ENCODE measurements around the gene AGBL4. TPM values are rescaled to one million over a fixed set of nuclear protein-coding genes. Genes with fewer than 3 reads are reported as not detected.
A peak's percentile ranks its signal among the peaks of the same experiment; 100 is the strongest.

AGBL4 gene
- total RNA-seq, 1 experiment from 2014 or later: 0.33 TPM

DNA sequence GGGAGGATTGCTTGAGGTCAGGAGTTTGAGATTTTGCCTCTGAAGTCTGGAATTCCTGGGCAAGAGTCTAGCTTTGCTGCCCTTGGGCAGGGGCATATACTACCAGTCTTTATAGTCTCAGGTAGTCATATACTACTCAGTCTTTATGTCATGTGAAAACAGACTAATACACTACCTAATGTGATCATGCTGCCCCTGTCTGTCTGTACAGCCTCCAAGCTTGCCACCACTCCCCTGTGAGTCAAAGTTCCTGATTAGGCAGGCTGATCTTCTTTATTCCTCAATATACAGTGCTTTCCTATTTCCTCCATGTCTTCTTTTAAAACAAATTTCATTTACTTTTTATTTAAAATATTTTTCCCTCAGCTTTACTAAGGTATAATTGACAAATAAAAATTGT, 1141.7 kb downstream of the AGBL4 start:
- intact Hi-C loops (cut with micrococcal nuclease): no loop called here
- Histone ChIP-seq H3K4me1 (ENCODE audit: insufficient read depth, low read length) (peaks cover 18% of the 10 kb centered on the region), H3K4me3 (ENCODE audit: low read length) (no peak overlapping the region), H3F3A (ENCODE audit: low read length, unreplicated experiment) (no peaks in the 10 kb centered on the region), H3K9me3 (ENCODE audit: low read length) (no peaks in the 10 kb centered on the region), H3K9ac (ENCODE audit: low read length) (no peak overlapping the region), H3K27me3 (ENCODE audit: low read length) (no peaks in the 10 kb centered on the region), H2AFZ (ENCODE audit: low read length) (no peak overlapping the region), H3K9me2 (replicated peaks; ENCODE audit: low read length) (no peaks in the 10 kb centered on the region), H4K20me1 (ENCODE audit: low read length) (no peaks in the 10 kb centered on the region), H3K4me2 (ENCODE audit: low read length) (no peak overlapping the region), H3K36me3 (ENCODE audit: low read depth, low read length) (no peaks in the 10 kb centered on the region), H3K79me2 (ENCODE audit: low read length) (no peaks in the 10 kb centered on the region), H3K27ac (ENCODE audit: low read length) (no peak overlapping the region)
- POLR2A ChIA-PET (ENCODE audit: unreplicated experiment): no interaction called here
- no TSS peak for BruUV-seq (replicated peaks)
- DNase-seq: no peak
- no peak for TF ChIP-seq EZH2phosphoT487 (IDR thresholded peaks at IDR 0.05; ENCODE audit: borderline replicate concordance, low read length)
- no peak for TF ChIP-seq EZH2 (IDR thresholded peaks at IDR 0.05; ENCODE audit: low read length, unreplicated experiment)
- no peak for TF ChIP-seq CTCF (conservative IDR thresholded peaks at IDR 0.05; ENCODE audit: low read depth, low read length)
- CTCF ChIA-PET: no interaction called here
- ATAC-seq: no peak

- peak overlapping the region; percentile 49; the same call in 1 of the 2 replicates for H3K4me3 ChIP-seq (ENCODE audit: low read length)
- DNase-seq: peak; percentile 93
- ATAC-seq: peak; percentile 99
- H3K27me3 ChIP-seq (ENCODE audit: low read length): no peaks in the 10 kb centered on the region
- intact Hi-C loops (cut with micrococcal nuclease): loop anchor here (2.0 kb wide), 1 partner anchor 52 kb away; no protein-coding TSS in a partner anchor
- no peaks in the 10 kb centered on the region for H3K79me2 ChIP-seq (ENCODE audit: low read length)
- H3K9me2 ChIP-seq (replicated peaks; ENCODE audit: low read length): no peaks in the 10 kb centered on the region
- H4K20me1 ChIP-seq (ENCODE audit: low read length): no peaks in the 10 kb centered on the region
- H3K9ac ChIP-seq (ENCODE audit: low read length): peak overlapping the region; percentile 34; the same call in 1 of the 2 replicates
- peaks cover 25% of the 10 kb centered on the region for H3K4me1 ChIP-seq (ENCODE audit: insufficient read depth, low read length)
- no peaks in the 10 kb centered on the region for H3K9me3 ChIP-seq (ENCODE audit: low read length)
- POLR2A ChIA-PET (ENCODE audit: unreplicated experiment): no interaction called here
- H3K36me3 ChIP-seq (ENCODE audit: low read depth, low read length): no peaks in the 10 kb centered on the region
- TF ChIP-seq EZH2 (IDR thresholded peaks at IDR 0.05; ENCODE audit: low read length, unreplicated experiment) (no peak), EZH2phosphoT487 (IDR thresholded peaks at IDR 0.05; ENCODE audit: borderline replicate concordance, low read length) (no peak), CTCF (conservative IDR thresholded peaks at IDR 0.05; ENCODE audit: low read depth, low read length) (no peak)
- CTCF ChIA-PET: no interaction called here
- H3K27ac ChIP-seq (ENCODE audit: low read length): peak overlapping the region; percentile 75
- H3F3A ChIP-seq (ENCODE audit: low read length, unreplicated experiment): no peaks in the 10 kb centered on the region
- H3K4me2 ChIP-seq (ENCODE audit: low read length): peak overlapping the region; percentile 80
- no TSS peak for BruUV-seq (replicated peaks)
- peak overlapping the region; percentile 68 for H2AFZ ChIP-seq (ENCODE audit: low read length)
Measured at GRCh38 chr1:48878191-48878940, 1145.4 kb downstream of the AGBL4 start.

DNA sequence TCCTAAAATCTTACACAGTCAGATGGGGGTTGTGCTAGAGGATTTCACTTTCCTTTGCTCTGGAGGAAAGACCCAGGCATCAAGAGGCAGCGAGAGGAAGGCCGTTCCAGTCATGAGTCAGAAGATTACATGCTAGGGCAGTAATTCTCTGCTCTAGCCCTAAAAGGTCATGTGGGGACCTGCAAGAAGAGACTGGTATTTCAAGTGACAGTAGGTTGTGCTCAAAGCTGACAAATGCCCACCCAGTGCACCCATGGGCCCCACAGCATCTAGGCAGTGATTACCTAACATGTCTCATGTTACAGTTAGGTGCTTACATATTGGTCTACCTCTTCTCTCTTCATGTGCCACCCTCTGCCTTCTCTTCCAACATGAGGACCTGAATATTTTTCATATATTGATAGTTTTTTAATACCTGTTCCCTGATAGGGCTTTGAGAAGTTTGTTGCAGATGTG, 1147.4 kb downstream of the AGBL4 start:
- Histone ChIP-seq H3K27ac (ENCODE audit: low read length) (no peak overlapping the region), H3K9me3 (ENCODE audit: low read length) (no peaks in the 10 kb centered on the region), H2AFZ (ENCODE audit: low read length) (no peak overlapping the region), H3K9me2 (replicated peaks; ENCODE audit: low read length) (no peaks in the 10 kb centered on the region), H3K4me1 (ENCODE audit: insufficient read depth, low read length) (peaks cover 25% of the 10 kb centered on the region), H3K36me3 (ENCODE audit: low read depth, low read length) (no peaks in the 10 kb centered on the region), H3K4me2 (ENCODE audit: low read length) (no peak overlapping the region), H3K9ac (ENCODE audit: low read length) (no peak overlapping the region), H4K20me1 (ENCODE audit: low read length) (no peaks in the 10 kb centered on the region), H3K79me2 (ENCODE audit: low read length) (no peaks in the 10 kb centered on the region), H3F3A (ENCODE audit: low read length, unreplicated experiment) (no peaks in the 10 kb centered on the region), H3K27me3 (ENCODE audit: low read length) (no peaks in the 10 kb centered on the region), H3K4me3 (ENCODE audit: low read length) (no peak overlapping the region)
- BruUV-seq (replicated peaks): no TSS peak
- ATAC-seq: no peak
- ChIA-PET CTCF (no interaction called here), POLR2A (ENCODE audit: unreplicated experiment) (no interaction called here)
- DNase-seq: peak; percentile 37
- no peak for TF ChIP-seq EZH2 (IDR thresholded peaks at IDR 0.05; ENCODE audit: low read length, unreplicated experiment)
- no peak for TF ChIP-seq EZH2phosphoT487 (IDR thresholded peaks at IDR 0.05; ENCODE audit: borderline replicate concordance, low read length)
- no peak for TF ChIP-seq CTCF (conservative IDR thresholded peaks at IDR 0.05; ENCODE audit: low read depth, low read length)
- intact Hi-C loops (cut with micrococcal nuclease): no loop called here
